ENCODE results near the gene NKAIN1. TPM values are rescaled to one million over a fixed set of nuclear protein-coding genes. Genes with fewer than 3 reads are reported as not detected.
A peak's percentile ranks its signal among the peaks of the same experiment; 100 is the strongest.

The NKAIN1 gene
- total RNA-seq, 1 donor from 2014 or later: 263 TPM

DNA sequence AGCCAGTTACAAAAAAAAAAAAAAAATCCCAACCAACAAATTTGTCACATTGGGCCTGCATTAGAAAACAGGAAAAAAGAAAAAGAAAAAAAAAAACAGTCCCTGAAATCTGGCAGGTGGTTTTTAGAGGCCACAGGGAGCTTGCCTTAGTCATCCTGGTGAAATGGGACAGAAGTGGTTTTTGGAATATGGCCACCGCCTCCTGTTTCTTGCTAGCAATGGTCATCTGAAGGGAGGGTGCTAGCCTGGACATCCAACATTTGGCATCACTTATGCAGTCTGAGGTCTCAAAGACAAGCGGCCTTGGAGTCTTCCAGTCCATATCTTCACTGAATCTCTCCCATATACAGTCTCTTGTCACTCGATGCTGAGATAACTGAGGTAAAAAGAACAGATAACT, 20.1 kb upstream of the NKAIN1 start:
- H3K4me3 Mint-ChIP-seq (ENCODE audit: unreplicated experiment): no peak overlapping the region
- H3K9me3 Mint-ChIP-seq (ENCODE audit: unreplicated experiment): no peaks in the 10 kb centered on the region
- TF ChIP-seq, protein P1, sequence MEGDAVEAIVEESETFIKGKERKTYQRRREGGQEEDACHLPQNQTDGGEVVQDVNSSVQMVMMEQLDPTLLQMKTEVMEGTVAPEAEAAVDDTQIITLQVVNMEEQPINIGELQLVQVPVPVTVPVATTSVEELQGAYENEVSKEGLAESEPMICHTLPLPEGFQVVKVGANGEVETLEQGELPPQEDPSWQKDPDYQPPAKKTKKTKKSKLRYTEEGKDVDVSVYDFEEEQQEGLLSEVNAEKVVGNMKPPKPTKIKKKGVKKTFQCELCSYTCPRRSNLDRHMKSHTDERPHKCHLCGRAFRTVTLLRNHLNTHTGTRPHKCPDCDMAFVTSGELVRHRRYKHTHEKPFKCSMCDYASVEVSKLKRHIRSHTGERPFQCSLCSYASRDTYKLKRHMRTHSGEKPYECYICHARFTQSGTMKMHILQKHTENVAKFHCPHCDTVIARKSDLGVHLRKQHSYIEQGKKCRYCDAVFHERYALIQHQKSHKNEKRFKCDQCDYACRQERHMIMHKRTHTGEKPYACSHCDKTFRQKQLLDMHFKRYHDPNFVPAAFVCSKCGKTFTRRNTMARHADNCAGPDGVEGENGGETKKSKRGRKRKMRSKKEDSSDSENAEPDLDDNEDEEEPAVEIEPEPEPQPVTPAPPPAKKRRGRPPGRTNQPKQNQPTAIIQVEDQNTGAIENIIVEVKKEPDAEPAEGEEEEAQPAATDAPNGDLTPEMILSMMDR (IDR thresholded peaks at IDR 0.05; ENCODE audit: partially characterized antibody, unreplicated experiment): no peak
- H3K27me3 Mint-ChIP-seq (ENCODE audit: unreplicated experiment): no peaks in the 10 kb centered on the region
- H3K27ac Mint-ChIP-seq (ENCODE audit: unreplicated experiment): no peak overlapping the region
- DNase-seq: no peak
- peaks cover 4% of the 10 kb centered on the region for H3K36me3 Mint-ChIP-seq (ENCODE audit: unreplicated experiment)
- H3K4me1 Mint-ChIP-seq (ENCODE audit: low read depth, unreplicated experiment): peaks cover 4% of the 10 kb centered on the region

DNA sequence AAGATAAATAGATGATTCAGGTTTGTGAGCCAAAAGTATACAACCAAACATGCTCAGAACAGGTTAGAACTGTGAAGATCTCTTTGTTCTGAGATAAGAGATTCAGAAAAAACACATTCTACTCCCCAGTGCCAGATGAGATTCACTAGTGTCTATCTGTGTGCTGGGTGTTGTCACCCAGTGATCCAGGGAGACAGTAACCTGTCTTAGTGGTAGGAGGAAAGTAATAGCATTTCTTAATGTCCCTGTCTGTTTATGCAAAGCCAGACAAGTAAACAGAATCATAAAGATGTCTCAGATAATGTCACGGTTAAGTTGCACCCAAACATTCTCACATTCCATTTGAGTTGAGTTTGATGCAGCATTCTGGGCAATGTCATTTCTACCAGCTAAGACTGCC, 18.9 kb upstream of the NKAIN1 start:
- Mint-ChIP-seq H3K4me1 (ENCODE audit: low read depth, unreplicated experiment) (peaks cover 2% of the 10 kb centered on the region), H3K36me3 (ENCODE audit: unreplicated experiment) (peaks cover 4% of the 10 kb centered on the region), H3K4me3 (ENCODE audit: unreplicated experiment) (no peak overlapping the region), H3K9me3 (ENCODE audit: unreplicated experiment) (no peaks in the 10 kb centered on the region), H3K27me3 (ENCODE audit: unreplicated experiment) (no peaks in the 10 kb centered on the region), H3K27ac (ENCODE audit: unreplicated experiment) (no peak overlapping the region)
- TF ChIP-seq, protein P1 (IDR thresholded peaks at IDR 0.05; ENCODE audit: partially characterized antibody, unreplicated experiment): no peak
- no peak for DNase-seq

DNA sequence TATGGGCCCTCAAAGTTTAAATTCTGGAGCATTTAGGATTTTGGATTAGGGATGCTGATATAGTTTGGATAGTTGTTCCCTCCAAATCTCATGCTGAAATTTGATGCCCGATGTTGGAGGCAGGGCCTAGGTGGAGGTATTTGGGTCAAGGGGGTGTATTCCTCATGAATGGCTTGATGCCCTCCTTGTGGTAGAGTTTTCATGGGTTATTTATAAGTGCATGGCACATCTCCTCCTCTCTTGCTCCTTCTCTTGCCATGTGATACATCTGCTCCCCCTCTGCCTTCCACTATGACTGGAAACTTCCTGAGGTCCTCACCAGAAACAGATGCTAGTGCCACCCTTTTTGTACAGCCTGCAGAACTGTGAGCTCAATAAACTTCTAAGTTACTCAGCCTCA, 17.5 kb upstream of the NKAIN1 start:
- Mint-ChIP-seq H3K36me3 (ENCODE audit: unreplicated experiment) (peaks cover 4% of the 10 kb centered on the region), H3K9me3 (ENCODE audit: unreplicated experiment) (no peaks in the 10 kb centered on the region), H3K27me3 (ENCODE audit: unreplicated experiment) (no peaks in the 10 kb centered on the region), H3K4me3 (ENCODE audit: unreplicated experiment) (no peak overlapping the region), H3K27ac (ENCODE audit: unreplicated experiment) (no peak overlapping the region), H3K4me1 (ENCODE audit: low read depth, unreplicated experiment) (peaks cover 2% of the 10 kb centered on the region)
- no peak for DNase-seq
- TF ChIP-seq, protein P1 (IDR thresholded peaks at IDR 0.05; ENCODE audit: partially characterized antibody, unreplicated experiment): no peak

DNA sequence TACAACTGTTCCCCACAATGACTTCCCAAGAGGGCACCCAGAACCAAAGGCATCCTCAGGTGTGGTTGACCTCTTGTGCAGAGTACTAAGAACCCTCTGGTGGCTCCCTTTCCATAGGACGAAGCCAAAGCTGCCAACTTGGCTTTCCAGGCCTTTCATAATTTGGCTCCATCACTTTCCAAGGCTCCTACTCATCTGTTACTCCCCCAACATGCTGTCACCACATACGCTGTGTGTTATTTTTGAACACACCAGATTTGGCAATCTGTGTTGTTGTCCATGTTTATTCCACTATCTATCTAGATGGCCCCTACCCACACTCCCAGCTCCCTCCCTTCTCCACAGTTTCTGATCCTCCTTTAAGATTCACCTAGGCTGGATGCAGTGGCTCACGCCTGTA, 10.2 kb upstream of the NKAIN1 start:
- TF ChIP-seq, protein P1 (IDR thresholded peaks at IDR 0.05; ENCODE audit: partially characterized antibody, unreplicated experiment): no peak

DNA sequence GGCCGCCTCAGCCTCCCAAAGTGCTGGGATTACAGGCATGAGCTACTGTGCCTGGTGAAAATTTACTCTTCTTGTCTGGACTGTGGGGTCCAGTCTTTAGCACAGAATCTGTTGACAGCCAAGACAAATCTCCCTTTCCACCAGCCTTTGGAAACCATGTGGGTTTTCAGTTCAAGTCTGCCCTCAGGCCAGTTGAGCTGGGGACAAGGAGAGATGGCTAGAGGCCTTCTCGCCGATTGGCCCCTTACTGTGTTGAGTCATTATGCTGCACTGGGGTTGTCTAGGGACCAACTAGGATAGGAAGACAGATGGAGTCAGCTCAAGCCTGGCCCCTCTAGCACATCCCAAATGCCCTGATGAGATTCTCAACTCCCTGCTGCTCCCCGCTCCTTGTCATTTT, 8.6 kb upstream of the NKAIN1 start:
- H3K4me1 Mint-ChIP-seq (ENCODE audit: low read depth, unreplicated experiment): peaks cover 10% of the 10 kb centered on the region
- H3K36me3 Mint-ChIP-seq (ENCODE audit: unreplicated experiment): no peaks in the 10 kb centered on the region
- no peak overlapping the region for H3K27ac Mint-ChIP-seq (ENCODE audit: unreplicated experiment)
- TF ChIP-seq, protein P1 (IDR thresholded peaks at IDR 0.05; ENCODE audit: partially characterized antibody, unreplicated experiment): no peak
- peak overlapping the region; percentile 9 for H3K4me3 Mint-ChIP-seq (ENCODE audit: unreplicated experiment)
- no peak for DNase-seq
- H3K27me3 Mint-ChIP-seq (ENCODE audit: unreplicated experiment): peaks cover 5% of the 10 kb centered on the region
- H3K9me3 Mint-ChIP-seq (ENCODE audit: unreplicated experiment): peaks cover 3% of the 10 kb centered on the region

More for the DNA sequence above, 10.2 kb upstream of the NKAIN1 start:
- peaks cover 5% of the 10 kb centered on the region for H3K27me3 Mint-ChIP-seq (ENCODE audit: unreplicated experiment)
- no peak overlapping the region for H3K4me3 Mint-ChIP-seq (ENCODE audit: unreplicated experiment)
- no peaks in the 10 kb centered on the region for H3K4me1 Mint-ChIP-seq (ENCODE audit: low read depth, unreplicated experiment)
- no peaks in the 10 kb centered on the region for H3K36me3 Mint-ChIP-seq (ENCODE audit: unreplicated experiment)
- no peak overlapping the region for H3K27ac Mint-ChIP-seq (ENCODE audit: unreplicated experiment)
- DNase-seq: no peak
- peaks cover 3% of the 10 kb centered on the region for H3K9me3 Mint-ChIP-seq (ENCODE audit: unreplicated experiment)
